Activated CD8-positive, alpha-beta memory T cell treated with anti-CD3 and anti-CD28 coated beads, Interleukin-2, amount 50 U/mL, for 4 hours (primary cell): ENCODE results near the gene SEMA3G.
A peak's percentile ranks its signal among the peaks of the same experiment; 100 is the strongest.

ENCODE experiments used
- DNase-seq: peaks from one replicate; pipeline ENCODE4 v3.0.0-alpha.2; 2020

SEMA3G gene

DNA sequence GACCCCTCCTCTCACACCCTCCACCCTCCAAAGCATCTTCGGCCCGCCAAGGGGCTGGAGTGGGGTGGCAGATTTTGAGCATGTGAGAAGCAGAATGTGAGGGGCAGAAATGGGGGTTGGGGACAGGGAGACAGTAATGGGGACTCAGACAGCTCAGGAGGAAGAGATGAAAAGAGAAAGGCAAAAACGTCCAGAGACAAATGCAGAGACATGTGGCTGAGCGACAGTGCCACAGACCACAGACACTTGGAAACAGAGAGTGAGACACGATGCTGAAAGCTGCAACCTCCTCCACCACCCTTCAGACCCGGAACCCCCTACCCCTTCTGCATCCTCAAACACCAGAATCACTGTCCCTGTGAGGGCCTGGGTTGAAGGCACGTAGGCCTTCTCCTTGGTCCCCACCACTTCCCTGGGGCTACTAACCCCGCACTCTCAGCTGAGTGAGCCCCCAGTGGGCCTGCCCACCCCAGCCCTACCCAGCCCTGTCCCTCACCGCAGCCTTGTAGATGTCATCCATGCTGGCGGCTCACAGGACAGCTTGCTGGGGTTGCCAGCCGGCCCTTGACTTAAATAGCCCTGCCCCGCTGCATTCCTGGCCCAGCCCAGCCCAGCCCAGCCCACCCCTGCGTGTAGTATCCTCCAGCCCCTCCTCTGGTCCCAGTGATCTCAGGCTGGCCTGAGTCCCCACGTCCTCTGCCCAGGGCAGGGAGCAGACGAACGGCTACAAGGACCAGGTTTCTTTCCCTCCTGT, 8.8 kb upstream of the SEMA3G start, which contains the start of gene TNNC1:
TSS of gene TNNC1 (minus strand) at position 546 of the 754 bp plus-strand sequence. CDS start at position 520, 26 bp downstream.
- DNase-seq = no peak

DNA sequence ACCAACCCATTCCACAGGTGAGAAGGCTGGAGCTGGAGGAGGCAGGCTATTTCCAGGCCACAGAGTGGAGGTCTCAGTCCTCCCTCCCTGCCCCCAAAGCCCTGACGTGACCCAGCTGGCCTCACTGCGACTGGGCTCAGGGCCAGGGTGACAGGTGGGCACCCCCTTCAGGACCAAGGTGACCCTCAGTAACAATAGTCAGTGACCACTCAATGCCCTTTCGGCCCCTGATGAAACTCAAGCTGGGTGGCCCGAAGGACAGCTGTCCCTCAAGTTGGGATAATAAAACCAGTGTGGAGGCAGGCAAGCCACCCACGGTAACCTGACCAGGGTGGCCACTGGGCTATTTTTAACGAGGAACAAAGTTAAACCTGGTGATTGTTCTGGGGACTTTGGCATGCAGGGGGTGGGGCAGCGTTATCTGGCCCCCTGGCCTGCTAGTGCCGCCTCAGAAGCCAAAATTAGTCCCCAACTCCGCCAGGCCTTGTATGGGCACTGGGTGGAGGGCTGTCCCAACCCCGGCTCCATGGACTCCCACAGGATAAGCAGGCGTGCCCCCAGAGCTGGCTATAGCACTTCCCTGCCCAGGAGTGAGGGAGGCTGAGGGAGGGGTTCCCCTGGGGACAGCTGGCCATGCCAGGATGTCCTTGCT, 7.8 kb upstream of the SEMA3G start:
- no peak for DNase-seq

GRCh38 chr3:52452126-52452525, 7.2 kb upstream of the SEMA3G start:
- no peak for DNase-seq

DNA sequence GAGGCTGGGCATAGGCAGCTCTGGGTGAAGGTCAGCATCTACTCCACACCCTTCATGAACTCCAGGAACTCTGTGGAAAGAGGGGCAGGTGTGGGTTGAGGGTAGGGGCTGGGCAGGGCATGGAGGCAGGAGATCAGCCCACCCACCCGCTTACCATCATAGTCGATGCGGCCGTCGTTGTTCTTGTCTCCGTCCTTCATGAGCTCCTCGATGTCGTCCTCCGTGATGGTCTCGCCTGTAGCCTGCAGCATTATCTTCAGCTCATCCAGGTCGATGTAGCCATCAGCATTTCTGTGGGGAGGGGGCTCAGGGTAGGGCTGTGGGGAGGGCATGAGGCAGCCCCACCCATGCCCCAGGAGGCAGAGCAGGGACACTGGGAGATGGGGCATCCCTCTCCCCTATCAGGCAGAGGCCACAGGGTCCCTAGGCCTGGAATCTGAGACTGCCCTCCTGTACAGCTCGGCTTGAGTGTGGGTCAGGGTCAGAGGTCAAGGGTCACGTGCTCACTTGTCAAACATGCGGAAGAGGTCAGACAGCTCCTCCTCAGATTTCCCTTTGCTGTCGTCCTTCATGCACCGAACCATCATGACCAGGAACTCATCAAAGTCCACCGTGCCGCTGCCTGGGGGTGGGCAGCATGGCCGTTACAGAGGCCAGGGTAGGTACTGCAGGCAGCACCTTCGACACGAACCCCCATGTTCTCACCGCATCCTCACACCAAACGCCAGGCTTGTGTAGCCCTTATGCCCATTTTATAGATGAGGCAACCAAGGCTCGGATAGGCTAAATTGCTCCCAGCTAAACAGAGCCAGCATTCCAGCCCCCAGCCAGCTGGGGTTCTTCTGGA, 6.6 kb upstream of the SEMA3G start:
- no peak for DNase-seq

DNA sequence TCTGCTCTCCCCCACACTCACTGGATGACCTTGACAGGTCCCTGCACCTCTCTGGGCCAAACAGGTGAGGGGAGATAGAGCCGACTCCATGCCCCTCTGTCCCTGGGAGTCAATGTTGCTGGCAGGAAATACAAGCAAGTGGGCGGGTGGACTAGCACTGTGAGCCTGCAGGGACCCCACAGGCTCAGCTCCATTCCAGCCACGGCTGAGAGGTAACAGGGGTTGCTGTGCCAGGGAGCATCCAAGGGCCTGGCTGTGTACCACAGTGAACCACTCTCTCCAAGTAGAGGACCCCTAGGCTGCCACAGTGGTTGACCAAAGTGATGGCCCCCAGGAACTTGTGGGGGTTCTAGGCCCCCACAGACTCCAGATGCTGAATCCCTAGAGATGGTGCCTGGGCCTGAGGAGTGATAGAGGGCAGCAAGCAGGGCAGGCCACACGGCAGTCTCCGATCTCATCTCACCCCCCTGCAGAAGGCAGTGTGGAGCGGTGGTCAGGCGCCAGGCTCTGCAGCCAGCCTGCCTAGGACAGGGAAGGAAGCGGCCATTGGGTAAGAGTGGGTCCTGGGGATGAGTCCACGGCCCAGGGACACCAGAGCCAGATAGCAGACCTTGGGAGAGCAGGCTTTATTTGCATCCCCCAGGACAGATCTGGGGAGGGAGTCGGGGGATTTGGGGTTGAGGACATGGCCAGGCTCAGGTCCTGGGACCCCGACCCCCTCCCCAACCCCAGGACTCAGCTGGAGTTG, 5.8 kb upstream of the SEMA3G start:
- no peak for DNase-seq

DNA sequence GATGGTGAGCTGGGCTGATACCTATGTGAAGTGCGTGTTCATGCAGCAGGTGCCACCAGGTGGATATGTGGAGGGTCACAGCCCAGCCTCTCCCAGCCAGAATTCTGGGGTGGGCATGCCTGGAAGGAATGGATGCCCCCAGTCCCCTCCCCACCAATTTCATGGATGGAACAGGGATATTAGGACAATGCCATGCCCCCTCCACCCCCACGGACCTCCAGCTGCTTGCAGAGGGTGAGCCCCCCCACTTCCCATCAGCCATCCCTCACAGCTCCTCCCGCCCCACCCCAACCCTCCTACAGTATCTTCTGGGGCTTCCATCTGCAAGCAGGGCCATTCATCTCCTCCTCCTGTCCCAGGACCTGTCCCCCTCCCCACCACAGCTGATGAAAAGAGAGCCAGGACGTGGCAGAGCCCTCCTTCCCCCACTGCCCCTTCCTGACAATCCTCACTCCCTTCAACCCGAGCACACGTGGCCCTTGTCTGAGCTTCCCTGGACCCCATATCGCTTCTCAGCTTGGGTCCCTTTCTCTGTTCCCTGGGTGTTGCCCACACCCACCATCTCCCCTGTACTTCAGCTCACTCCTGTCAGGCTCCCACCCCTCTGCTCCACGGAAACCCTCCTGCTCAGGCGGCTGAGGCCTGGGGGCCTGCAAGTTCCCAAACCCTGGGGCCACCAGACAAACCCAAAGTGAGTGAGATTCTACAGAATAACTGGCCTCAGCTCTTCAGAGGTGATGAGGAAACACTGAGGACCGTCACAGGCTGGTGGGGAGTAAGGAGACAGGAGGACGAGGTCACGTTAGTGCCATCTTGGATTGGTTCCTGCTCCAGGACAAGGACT, 2.8 kb upstream of the SEMA3G start:
- no peak for DNase-seq

DNA sequence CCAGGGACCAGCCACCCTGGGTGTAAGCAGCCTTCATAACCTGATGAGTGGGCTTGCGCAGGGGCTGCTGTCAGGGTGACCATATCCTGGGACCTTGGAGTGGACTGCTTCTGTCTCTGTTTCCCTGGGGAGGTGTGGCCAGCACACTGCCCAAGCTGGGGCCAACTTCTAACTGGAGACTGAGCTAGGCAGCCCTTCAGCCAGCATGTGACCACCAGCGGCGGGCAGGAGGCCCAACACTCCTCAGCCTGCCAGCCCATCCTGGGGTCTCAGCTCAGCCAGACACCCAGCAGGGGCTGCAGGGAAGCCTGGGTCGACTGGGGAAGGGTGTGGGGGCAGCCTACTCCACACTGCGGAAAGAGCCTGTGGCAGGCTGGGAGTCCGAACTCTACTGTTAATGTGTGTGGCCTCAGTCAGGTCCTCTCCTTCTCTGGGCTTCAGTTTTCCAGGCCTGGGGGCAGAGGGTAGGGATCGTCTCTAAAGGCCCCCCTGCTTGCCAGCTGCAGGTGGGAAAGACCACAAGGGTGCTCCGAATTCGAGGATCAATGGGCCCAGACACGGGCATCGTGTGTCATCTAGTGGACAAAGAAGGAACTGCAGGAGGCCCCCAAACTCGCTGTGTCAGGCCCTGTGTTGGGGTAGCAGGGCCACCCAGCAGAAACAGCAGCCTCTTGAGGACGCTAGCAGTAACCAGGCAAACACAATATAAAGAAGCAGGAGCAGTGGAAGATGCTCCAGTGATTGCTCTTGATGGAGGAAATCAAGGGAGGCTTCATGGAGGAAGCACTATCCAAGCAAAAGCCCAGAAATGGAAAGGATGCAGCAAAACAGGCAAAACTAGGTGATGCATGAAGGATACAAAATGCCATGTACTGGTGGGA, 2.0 kb upstream of the SEMA3G start:
- DNase-seq = peak; percentile 75

DNA sequence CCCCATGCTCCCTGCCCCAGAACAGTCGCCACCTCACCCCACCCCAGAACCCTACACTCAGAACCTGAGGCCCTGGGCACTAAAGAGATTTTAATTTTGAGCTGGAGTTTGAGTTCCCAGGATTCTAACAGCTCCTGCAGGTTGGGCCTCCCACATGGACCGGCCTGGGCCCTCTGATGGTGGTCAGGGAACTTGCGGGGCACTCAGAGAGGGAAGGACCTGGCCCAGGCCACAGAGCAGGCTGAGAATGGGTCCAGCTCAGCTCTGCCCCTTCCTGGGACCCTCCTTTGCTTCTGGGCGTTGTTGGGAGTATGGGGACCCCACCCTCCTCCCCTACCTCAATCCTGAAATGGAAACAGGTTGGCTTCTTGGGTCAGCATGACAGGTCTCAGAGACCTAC, 1.1 kb upstream of the SEMA3G start:
- DNase-seq = no peak

- no peak for DNase-seq
Measured at GRCh38 chr3:52443791-52444687, 864 bp downstream of the SEMA3G start.

GRCh38 chr3:52443268-52443610, 1.7 kb downstream of the SEMA3G start:
- DNase-seq = no peak

DNA sequence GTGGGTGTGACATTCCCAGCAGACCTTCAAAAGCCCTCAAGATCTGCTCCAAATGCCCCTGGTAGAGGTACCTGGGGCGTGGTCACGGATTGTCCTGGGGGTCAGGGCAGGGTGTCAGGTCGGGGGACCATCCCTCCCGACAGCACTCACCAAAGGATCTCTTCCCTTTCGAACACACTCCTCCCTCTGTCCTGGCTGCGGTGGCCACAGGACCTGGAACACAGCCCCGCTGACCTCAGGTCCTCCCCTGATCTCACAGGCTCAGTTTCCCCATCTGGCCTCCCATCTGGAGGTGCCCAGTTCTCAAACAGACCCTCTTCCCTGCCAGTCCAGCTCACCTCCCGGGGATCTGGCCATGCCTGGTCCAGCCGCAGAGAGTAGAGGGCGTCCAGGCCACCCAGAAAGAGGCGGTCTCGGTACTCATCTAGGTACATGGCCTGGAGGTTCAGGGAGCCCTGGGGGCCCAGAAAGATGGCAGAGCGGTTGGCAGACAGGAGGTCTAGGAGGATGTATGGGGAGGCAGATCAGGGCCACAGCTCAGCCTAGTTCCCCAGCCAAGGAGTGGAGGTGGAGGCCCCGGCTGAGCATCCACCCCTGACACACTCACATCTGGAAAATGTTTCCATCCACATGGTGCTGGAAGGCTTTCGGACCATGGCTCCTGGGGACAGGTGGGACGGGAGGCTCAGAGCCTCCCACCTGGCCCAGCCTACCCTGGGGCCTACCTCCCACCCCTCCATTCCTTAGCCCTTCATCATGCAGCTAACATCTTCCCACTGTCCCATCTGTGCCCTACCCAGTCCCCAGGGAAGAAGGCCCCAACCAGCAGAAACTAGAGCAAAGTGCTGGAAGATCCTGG, 2.3 kb downstream of the SEMA3G start:
- DNase-seq = no peak

- DNase-seq = no peak
Measured at GRCh38 chr3:52441772-52442332, 3.1 kb downstream of the SEMA3G start.

DNA sequence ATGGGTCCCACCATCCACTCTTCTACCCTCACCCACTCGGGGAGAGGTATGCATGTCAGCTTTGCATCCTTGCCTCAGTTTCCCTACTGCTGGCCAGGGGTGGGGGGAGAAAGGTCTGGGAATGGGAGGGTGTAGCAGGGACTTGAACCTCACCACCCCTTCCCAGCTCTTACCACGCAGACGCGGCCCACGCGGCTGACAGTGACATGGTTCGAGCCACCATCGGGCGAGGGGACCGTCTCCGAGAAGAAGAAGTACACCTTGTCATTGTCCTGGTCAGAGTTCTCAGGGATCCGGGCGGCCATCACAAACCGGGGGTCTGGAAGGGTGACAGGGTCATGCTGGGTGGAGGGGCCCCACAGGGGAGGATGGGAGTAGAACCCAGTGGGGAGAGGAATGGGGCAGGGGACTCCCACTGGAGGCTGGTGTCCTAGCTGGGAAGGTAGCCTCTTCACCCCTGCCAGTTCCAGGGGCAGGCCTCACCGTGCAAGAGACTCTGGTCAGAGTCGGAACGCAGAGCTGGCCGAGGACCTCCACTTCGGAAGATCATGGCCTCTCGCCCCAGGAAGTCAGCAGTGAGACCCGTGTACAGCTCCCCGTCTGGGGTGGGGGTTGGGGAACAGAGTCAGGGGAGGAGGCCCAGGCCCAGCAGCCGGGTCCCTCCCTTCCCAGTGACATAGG, 3.7 kb downstream of the SEMA3G start:
- no peak for DNase-seq

GRCh38 chr3:52440671-52441070, 4.2 kb downstream of the SEMA3G start:
- no peak for DNase-seq

DNA sequence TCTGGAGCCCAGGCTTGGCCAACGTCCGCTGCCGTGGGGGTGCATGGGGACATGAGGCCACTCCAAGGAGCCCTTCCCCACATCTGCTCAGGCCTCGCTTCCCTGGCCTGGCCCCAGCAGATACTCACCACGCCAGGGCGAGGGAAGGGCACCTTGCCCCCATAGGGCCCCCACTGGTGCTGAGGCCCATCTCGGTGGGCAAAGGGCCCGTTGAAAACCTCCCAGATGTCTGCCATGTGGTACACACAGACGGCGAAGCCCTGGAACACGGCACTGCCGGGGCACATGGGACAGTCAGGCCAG, 4.7 kb downstream of the SEMA3G start:
- no peak for DNase-seq

- no peak for DNase-seq
Measured at GRCh38 chr3:52439426-52440248, 5.3 kb downstream of the SEMA3G start.
